GM18907 (cell line): ENCODE data around the gene MYT1.
"Not testable (repeated sequence)": the region's sequence is repeated elsewhere in the genome, so short reads cannot be mapped to it uniquely, and the experiment has no call there.

ENCODE experiments used
- ATAC-seq: cut with Tn5 transposase; IDR thresholded peaks from one replicate; pipeline ENCODE4 v1.9.1; 2021; ENCODE audit warnings: mild to moderate bottlenecking, moderate library complexity; ENCODE audit not compliant: unreplicated experiment

Gene MYT1

GRCh38 chr20:64166721-64167615 lies 2.7 kb downstream of the MYT1 start:
- ATAC-seq = no peak

- ATAC-seq = no peak
Observed at GRCh38 chr20:64167676-64168075, 3.4 kb downstream of the MYT1 start.

- ATAC-seq = no peak
Observed at GRCh38 chr20:64168381-64169090, 4.3 kb downstream of the MYT1 start.

GRCh38 chr20:64169091-64169560 lies 4.9 kb downstream of the MYT1 start:
- ATAC-seq = no peak

- ATAC-seq = no peak
Observed at GRCh38 chr20:64171211-64171610, 7.0 kb downstream of the MYT1 start.

- ATAC-seq = no peak
Observed at GRCh38 chr20:64173116-64173515, 8.9 kb downstream of the MYT1 start.

GRCh38 chr20:64176551-64176950 lies 12.3 kb downstream of the MYT1 start:
- ATAC-seq = no peak

GRCh38 chr20:64176971-64177370 lies 12.7 kb downstream of the MYT1 start:
- ATAC-seq = no peak

GRCh38 chr20:64177384-64177783 lies 13.1 kb downstream of the MYT1 start:
- no peak for ATAC-seq

- ATAC-seq = no peak
Observed at GRCh38 chr20:64177787-64178186, 13.5 kb downstream of the MYT1 start.

GRCh38 chr20:64178925-64179324 lies 14.7 kb downstream of the MYT1 start:
- ATAC-seq = not testable (repeated sequence)

GRCh38 chr20:64179805-64180204 lies 15.6 kb downstream of the MYT1 start:
- no peak for ATAC-seq

- no peak for ATAC-seq
Observed at GRCh38 chr20:64180673-64181072, 16.4 kb downstream of the MYT1 start.

GRCh38 chr20:64181391-64181790 lies 17.1 kb downstream of the MYT1 start:
- ATAC-seq = no peak

GRCh38 chr20:64182146-64182865 lies 18.1 kb downstream of the MYT1 start:
- ATAC-seq = no peak

GRCh38 chr20:64183313-64183712 lies 19.1 kb downstream of the MYT1 start:
- ATAC-seq = no peak

GRCh38 chr20:64184795-64185194 lies 20.5 kb downstream of the MYT1 start:
- no peak for ATAC-seq

GRCh38 chr20:64185276-64185900 lies 21.1 kb downstream of the MYT1 start:
- ATAC-seq = no peak

- no peak for ATAC-seq
Observed at GRCh38 chr20:64186071-64186598, 21.9 kb downstream of the MYT1 start.

- not testable (repeated sequence) for ATAC-seq
Observed at GRCh38 chr20:64187213-64187612, 23.0 kb downstream of the MYT1 start.

GRCh38 chr20:64188091-64188490 lies 23.8 kb downstream of the MYT1 start:
- ATAC-seq = no peak
